Adrenal gland (tissue), 12 donors: Measurements from ENCODE around the gene GPC1. TPM values are rescaled to one million over a fixed set of nuclear protein-coding genes. Genes with fewer than 3 reads are reported as not detected.

Experiments
- DNase-seq, 7 donors: peaks; one replicate each; pipeline ENCODE4 v3.0.0-alpha.2; 2019 to 2020
- H3K27ac ChIP-seq, 5 donors: fragments of 200-600 bp; sonication (generic) in 4 of 5; 1 replicate in 3 of 5; 2 replicates in 2 of 5; pipeline versions ENCODE4 v1.5.1 to v1.8.0; 2016 to 2020; ENCODE audit warnings: mild to moderate bottlenecking in 1 of 5
- H3K27me3 ChIP-seq: fragments of 200-600 bp; 2 replicates; pipeline ENCODE4 v1.8.0; 2021
- H3K36me3 ChIP-seq, 2 donors: fragments of 200-600 bp; replicated peaks in 1 of 2; 1 replicate in 1 of 2; 2 replicates in 1 of 2; pipeline versions ENCODE4 v1.5.1 to v1.8.0; 2018 to 2022
- H3K4me1 ChIP-seq, 2 donors: fragments of 200-600 bp; replicated peaks in 1 of 2; 1 replicate in 1 of 2; 2 replicates in 1 of 2; pipeline versions ENCODE4 v1.5.1 to v1.8.0; 2018 to 2021
- H3K4me3 ChIP-seq, 4 donors: fragments of 200-600 bp; sonication (generic) in 3 of 4; one replicate each; pipeline ENCODE4 v1.5.1; 2016 to 2018
- H3K9me3 ChIP-seq, 3 donors: fragments of 200-600 bp; sonication (generic) in 1 of 3; replicated peaks in 1 of 3; 1 replicate in 2 of 3; 2 replicates in 1 of 3; pipeline versions ENCODE4 v1.5.1 to v1.8.0; 2016 to 2021
- CTCF ChIP-seq, 6 experiments: fragments of 450-650 bp in 4 of 6; fragments of 200-600 bp in 2 of 6; sonication (generic) in 1 of 6; IDR thresholded peaks; 1 replicate in 5 of 6; 2 replicates in 1 of 6; pipeline versions ENCODE4 v1.5.1 to v1.8.0; 2016 to 2021; ENCODE audit warnings: antibody characterized with exemption in 6 of 6, mild to moderate bottlenecking in 2 of 6, moderate library complexity in 1 of 6
- POLR2A ChIP-seq, 2 donors: fragments of 450-650 bp; IDR thresholded peaks; one replicate each; pipeline ENCODE4 v1.6.1; 2017; ENCODE audit warnings: antibody characterized with exemption in 2 of 2, mild to moderate bottlenecking in 2 of 2, moderate library complexity in 1 of 2
- WGBS, 4 donors: extraction: QIAGEN DNeasy Blood & Tissue Kit in 2 of 4; methylation state at CpG; one replicate each; pipeline versions ENCODE4 v1.1.5 to v1.1.7; 2013 to 2017; 5-methylcytosine and 5-hydroxymethylcytosine counted together
- intact Hi-C, 2 donors: fragments of 100-400 bp; cut with DNase I; formaldehyde crosslinking; loops; one replicate each; pipeline versions ENCODE4 v1.14.1 to v1.15.0; 2022 to 2023
- polyA plus RNA-seq, 3 donors: library from polyadenylated mRNA; stranded (reverse); fragments of 200-250 nt in 2 of 3; fragments of 350-450 nt in 1 of 3; fragmentation: Illumina TruSeq in 1 of 3; extraction: RNeasy Lipid Tissue Mini Kit (QIAGEN cat#74804) in 1 of 3; gene quantifications; one replicate each; pipeline ENCODE4 v1.2.3, GENCODE V29; 2013 to 2014
- total RNA-seq, 9 donors: library from RNA; depleted of rRNA in 4 of 9; stranded (reverse); fragments of >200 nt in 4 of 9; fragments of 120-200 nt in 1 of 9; fragmentation: NEBNext Ultra II Directional in 1 of 9; extraction: Animal tissue kit (Norgen Biotek cat#: 25700) in 1 of 9; gene quantifications; one replicate each; pipeline versions ENCODE4 v1.1.0 to v1.2.4, GENCODE V29; 2013 to 2023
- donor health status: healthy with polysubstance abuse.
- donor health status: Bipolar disorder and iron deficiency.
- donor health status: DM: yes; HTN: yes; CAD: no.
- donor health status: DM: no; HTN: no; CAD: no.
- donor health status: DM: no; HTN: no; CAD: no.
- donor health status: DM: yes; HTN: yes; CAD: no.

GPC1 gene
- total and polyA plus RNA-seq, 12 donors: 11.8 to 202 (median 132) TPM

GRCh38 chr2:240498958-240499260 is 63.4 kb downstream of the GPC1 start:
- Histone ChIP-seq H3K4me3 (no peak overlapping the region), H3K9me3 (no peaks in the 10 kb centered on the region), H3K27ac (no peak overlapping the region), H3K4me1 (peaks cover 0 to 6% of the 10 kb centered on the region in 2 donors), H3K27me3 (no peaks in the 10 kb centered on the region), H3K36me3 (no peaks in the 10 kb centered on the region)
- intact Hi-C loops: no loop called here
- 86 to 98% (median 93%) methylated on average over 9 of the region's 9 CpGs for WGBS, 4 donors
- TF ChIP-seq POLR2A (IDR thresholded peaks at IDR 0.05) (no peak), CTCF (IDR thresholded peaks at IDR 0.05) (no peak)
- DNase-seq: peak in 2 of 7 donors; percentile 12 to 31

- Histone ChIP-seq H3K4me3 (no peak overlapping the region), H3K4me1 (peaks cover 0 to 6% of the 10 kb centered on the region in 2 donors), H3K27ac (no peak overlapping the region), H3K9me3 (no peaks in the 10 kb centered on the region), H3K27me3 (no peaks in the 10 kb centered on the region), H3K36me3 (no peaks in the 10 kb centered on the region)
- 92 to 97% (median 93%) methylated on average over 24 to 32 of the region's 32 CpGs for WGBS, 4 donors
- DNase-seq: peak in 2 of 7 donors; percentile 17 to 44
- no peak for TF ChIP-seq CTCF (IDR thresholded peaks at IDR 0.05)
- no peak for TF ChIP-seq POLR2A (IDR thresholded peaks at IDR 0.05)
- intact Hi-C loops: no loop called here
These were observed 64.1 kb downstream of the GPC1 start for GRCh38 chr2:240499309-240500301.

- H3K4me1 ChIP-seq: peaks cover 0 to 6% of the 10 kb centered on the region in 2 donors
- no peaks in the 10 kb centered on the region for H3K36me3 ChIP-seq
- peak overlapping the region in 1 of 5 donors; percentile 22 for H3K27ac ChIP-seq
- intact Hi-C loops: no loop called here
- no peak overlapping the region for H3K4me3 ChIP-seq
- no peaks in the 10 kb centered on the region for H3K9me3 ChIP-seq
- H3K27me3 ChIP-seq: no peaks in the 10 kb centered on the region
- no peak for TF ChIP-seq POLR2A (IDR thresholded peaks at IDR 0.05)
- TF ChIP-seq CTCF (IDR thresholded peaks at IDR 0.05): no peak
- DNase-seq: peak in 6 of 7 donors; percentile 29 to 67 (median 50)
- WGBS, 4 donors: 55 to 77% (median 65%) methylated on average over 17 to 24 of the region's 24 CpGs
These were observed 65.3 kb downstream of the GPC1 start for GRCh38 chr2:240500561-240501423.

- intact Hi-C loops: no loop called here
- Histone ChIP-seq H3K4me3 (no peak overlapping the region), H3K27me3 (no peaks in the 10 kb centered on the region), H3K27ac (no peak overlapping the region), H3K4me1 (peaks cover 0 to 6% of the 10 kb centered on the region in 2 donors), H3K9me3 (no peaks in the 10 kb centered on the region), H3K36me3 (no peaks in the 10 kb centered on the region)
- TF ChIP-seq POLR2A (IDR thresholded peaks at IDR 0.05): no peak
- TF ChIP-seq CTCF (IDR thresholded peaks at IDR 0.05): no peak
- DNase-seq: peak in 2 of 7 donors; percentile 11 to 27
- 83 to 96% (median 89%) methylated on average over 6 to 13 of the region's 13 CpGs for WGBS, 4 donors
These were observed 66.1 kb downstream of the GPC1 start for GRCh38 chr2:240501531-240501991.
